GM12874 (cell line): Measurements from ENCODE around the gene CYP2S1.

Source experiments
- TF ChIP-seq, protein P1 (sequence below): IDR thresholded peaks from 2 replicates; pipeline ENCODE4 v1.5.1; 2011; ENCODE audit warnings: low read depth, mild to moderate bottlenecking, control low read depth, low read length, moderate library complexity; ENCODE audit not compliant: insufficient read depth

Gene CYP2S1

GRCh38 chr19:41205995-41206394, 13.0 kb downstream of the CYP2S1 start:
- TF ChIP-seq, protein P1, sequence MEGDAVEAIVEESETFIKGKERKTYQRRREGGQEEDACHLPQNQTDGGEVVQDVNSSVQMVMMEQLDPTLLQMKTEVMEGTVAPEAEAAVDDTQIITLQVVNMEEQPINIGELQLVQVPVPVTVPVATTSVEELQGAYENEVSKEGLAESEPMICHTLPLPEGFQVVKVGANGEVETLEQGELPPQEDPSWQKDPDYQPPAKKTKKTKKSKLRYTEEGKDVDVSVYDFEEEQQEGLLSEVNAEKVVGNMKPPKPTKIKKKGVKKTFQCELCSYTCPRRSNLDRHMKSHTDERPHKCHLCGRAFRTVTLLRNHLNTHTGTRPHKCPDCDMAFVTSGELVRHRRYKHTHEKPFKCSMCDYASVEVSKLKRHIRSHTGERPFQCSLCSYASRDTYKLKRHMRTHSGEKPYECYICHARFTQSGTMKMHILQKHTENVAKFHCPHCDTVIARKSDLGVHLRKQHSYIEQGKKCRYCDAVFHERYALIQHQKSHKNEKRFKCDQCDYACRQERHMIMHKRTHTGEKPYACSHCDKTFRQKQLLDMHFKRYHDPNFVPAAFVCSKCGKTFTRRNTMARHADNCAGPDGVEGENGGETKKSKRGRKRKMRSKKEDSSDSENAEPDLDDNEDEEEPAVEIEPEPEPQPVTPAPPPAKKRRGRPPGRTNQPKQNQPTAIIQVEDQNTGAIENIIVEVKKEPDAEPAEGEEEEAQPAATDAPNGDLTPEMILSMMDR: no peak

- TF ChIP-seq, protein P1: no peak
Observed at GRCh38 chr19:41206456-41206855, 13.4 kb downstream of the CYP2S1 start.

DNA sequence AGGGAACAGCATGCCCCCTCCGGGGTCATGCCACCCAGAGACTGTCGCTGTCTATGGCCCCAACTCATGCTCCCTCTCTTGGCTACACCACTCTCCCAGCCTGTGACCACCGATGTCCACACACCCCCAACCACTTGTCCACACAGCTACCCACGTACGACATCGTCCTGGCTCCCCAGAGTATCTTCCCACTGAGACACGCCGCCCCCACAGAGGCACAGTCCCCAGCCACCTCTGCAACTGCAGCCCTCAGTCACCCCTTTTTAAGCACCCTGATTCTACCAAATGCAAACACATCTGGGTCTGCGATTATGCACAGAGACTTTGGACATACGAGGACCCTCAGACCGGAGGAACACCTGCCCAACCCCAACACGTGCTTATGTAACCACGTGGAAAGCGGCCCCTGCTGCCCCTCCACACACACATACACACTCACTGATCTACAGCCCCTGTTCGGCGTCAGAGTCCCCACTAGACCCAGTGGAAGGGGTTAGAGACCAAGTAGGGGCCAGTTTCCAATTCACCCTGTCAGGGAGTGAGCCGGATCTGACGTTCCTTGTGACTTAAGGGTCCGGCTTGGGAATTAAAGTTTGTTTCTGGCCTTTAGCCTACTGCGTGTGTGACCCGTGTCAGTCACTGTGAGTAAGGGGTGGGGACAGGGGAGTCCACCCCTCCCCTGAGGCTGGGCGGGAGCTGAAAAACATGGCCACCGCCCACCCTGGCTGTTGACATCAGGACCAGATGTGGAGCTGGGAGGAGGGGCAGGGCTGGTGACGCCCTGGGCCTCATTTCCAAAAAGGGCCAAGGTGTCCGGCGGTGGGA, 14.1 kb downstream of the CYP2S1 start:
- TF ChIP-seq, protein P1: no peak

DNA sequence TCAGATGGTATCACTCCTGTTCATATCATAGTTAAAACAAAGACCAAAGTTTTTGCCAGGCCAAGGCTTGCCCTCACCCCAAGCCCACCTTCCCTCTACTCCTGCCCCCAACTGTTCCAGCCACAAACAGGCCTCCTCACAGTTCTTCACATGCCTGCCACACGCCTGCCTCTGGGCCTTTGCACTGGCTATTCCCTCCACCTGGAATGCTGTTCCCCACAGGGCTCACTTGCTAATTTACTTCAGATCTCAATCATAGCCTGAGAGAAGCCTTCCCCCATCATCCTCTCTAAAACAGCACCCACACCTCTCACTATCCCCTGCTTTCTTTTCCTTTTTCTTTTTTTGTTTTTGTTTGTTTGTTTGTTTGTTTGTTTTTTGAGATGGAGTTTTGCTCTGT, 21.1 kb downstream of the CYP2S1 start:
- TF ChIP-seq, protein P1: no peak

GRCh38 chr19:41217741-41218140, 24.7 kb downstream of the CYP2S1 start:
- TF ChIP-seq, protein P1: no peak

DNA sequence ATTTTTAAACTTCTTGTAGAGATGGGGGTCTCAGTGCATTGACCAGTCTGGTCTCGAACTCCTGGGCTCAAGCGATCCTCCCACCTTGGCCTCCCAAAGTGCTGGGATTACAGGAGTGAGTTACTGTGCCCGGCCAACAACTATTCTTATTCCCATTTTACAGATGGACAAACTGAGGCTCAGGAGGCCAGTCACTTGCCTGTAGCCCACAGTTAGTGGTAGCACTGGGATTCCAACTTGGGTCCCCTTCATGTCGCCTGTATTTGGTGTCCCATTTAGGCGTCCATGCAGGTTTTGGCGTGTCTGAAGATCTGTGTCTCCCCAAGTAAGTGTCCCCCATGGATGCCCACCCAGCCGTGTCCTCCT, 25.2 kb downstream of the CYP2S1 start:
- TF ChIP-seq, protein P1: no peak

GRCh38 chr19:41218615-41219507, 25.8 kb downstream of the CYP2S1 start, which contains the start of gene AXL:
Gene AXL (plus strand): TSS chr19:41219223. CDS start chr19:41219393, 170 bp downstream.
- TF ChIP-seq, protein P1: no peak
